H1 (cell line): Measurements from ENCODE around the gene SLC1A2.

ENCODE experiments used
- EZH2 ChIP-seq: fragments of 200-600 bp; sonication (generic); IDR thresholded peaks from 2 replicates; pipeline ENCODE4 v1.7.1; 2012; ENCODE audit warnings: low read depth, mild to moderate bottlenecking, moderate library complexity, low read length, inconsistent platforms; ENCODE audit not compliant: severe bottlenecking
- TEAD4 ChIP-seq: IDR thresholded peaks from 2 replicates; pipeline ENCODE4 v1.6.1; 2012; ENCODE audit warnings: low read depth, low read length, inconsistent platforms, mixed read lengths
- TF ChIP-seq, protein P1 (sequence below), 3 experiments: IDR thresholded peaks; 1 replicate in 2 of 3; 2 replicates in 1 of 3; pipeline versions ENCODE4 v1.5.1 to v1.6.1; 2011; ENCODE audit warnings: low read length in 3 of 3, mild to moderate bottlenecking in 3 of 3, inconsistent platforms in 2 of 3, low read depth in 1 of 3, moderate library complexity in 1 of 3; ENCODE audit not compliant: insufficient read depth in 1 of 3; ENCODE audit errors: control extremely low read depth in 1 of 3
- TF ChIP-seq, protein P2 (sequence below): IDR thresholded peaks from 2 replicates; pipeline ENCODE4 v1.6.1; 2012; ENCODE audit warnings: low read length, inconsistent platforms

DNA sequence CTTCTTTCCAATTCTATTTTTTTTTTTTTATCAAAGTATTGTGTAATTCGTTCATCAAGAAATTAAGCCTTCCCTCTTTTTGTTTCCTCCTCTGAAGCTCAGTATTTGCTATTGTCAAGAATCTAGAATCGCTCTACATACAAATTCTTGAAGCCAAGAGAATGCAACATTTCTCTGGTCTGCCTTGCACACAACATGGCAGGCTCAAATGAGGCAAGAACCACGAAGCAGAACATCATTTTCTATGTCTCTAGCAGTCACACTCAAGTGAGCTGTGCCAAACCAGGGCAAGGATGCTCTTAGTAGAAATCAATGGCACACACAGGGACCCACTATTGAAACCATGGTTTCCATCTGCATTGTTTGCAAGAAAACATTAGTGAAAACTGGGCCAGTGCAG, 46.7 kb upstream of the SLC1A2 start:
- TF ChIP-seq, protein P1, sequence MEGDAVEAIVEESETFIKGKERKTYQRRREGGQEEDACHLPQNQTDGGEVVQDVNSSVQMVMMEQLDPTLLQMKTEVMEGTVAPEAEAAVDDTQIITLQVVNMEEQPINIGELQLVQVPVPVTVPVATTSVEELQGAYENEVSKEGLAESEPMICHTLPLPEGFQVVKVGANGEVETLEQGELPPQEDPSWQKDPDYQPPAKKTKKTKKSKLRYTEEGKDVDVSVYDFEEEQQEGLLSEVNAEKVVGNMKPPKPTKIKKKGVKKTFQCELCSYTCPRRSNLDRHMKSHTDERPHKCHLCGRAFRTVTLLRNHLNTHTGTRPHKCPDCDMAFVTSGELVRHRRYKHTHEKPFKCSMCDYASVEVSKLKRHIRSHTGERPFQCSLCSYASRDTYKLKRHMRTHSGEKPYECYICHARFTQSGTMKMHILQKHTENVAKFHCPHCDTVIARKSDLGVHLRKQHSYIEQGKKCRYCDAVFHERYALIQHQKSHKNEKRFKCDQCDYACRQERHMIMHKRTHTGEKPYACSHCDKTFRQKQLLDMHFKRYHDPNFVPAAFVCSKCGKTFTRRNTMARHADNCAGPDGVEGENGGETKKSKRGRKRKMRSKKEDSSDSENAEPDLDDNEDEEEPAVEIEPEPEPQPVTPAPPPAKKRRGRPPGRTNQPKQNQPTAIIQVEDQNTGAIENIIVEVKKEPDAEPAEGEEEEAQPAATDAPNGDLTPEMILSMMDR (IDR thresholded peaks at IDR 0.05; ENCODE audit: control extremely low read depth in 1 of 3, insufficient read depth in 1 of 3, low read depth in 1 of 3, low read length in 3 of 3): no peak
- TF ChIP-seq EZH2: no peak
- TF ChIP-seq, protein P2, sequence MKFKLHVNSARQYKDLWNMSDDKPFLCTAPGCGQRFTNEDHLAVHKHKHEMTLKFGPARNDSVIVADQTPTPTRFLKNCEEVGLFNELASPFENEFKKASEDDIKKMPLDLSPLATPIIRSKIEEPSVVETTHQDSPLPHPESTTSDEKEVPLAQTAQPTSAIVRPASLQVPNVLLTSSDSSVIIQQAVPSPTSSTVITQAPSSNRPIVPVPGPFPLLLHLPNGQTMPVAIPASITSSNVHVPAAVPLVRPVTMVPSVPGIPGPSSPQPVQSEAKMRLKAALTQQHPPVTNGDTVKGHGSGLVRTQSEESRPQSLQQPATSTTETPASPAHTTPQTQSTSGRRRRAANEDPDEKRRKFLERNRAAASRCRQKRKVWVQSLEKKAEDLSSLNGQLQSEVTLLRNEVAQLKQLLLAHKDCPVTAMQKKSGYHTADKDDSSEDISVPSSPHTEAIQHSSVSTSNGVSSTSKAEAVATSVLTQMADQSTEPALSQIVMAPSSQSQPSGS: no peak
- no peak for TF ChIP-seq TEAD4
